ENCODE data around the gene CNPY3.
A peak's percentile ranks its signal among the peaks of the same experiment; 100 is the strongest.
"Not testable (repeated sequence)": the region's sequence is repeated elsewhere in the genome, so short reads cannot be mapped to it uniquely, and the experiment has no call there.

CNPY3 gene

GRCh38 chr6:42880240-42880817 lies 49.0 kb upstream of the CNPY3 start:
- TF ChIP-seq ZBTB17 (tag by site-specific recombination; IDR thresholded peaks at IDR 0.05) (peak; percentile 66; the same call in 1 of the 2 replicates), KLF16 (tag by site-specific recombination; IDR thresholded peaks at IDR 0.05) (0 out of 2 replicates have a peak, but pooled peaks have one; percentile 19), ZNF223 (tag by site-specific recombination; IDR thresholded peaks at IDR 0.05) (peak; percentile 43; the same call in 1 of the 2 replicates), ZFHX2 (tag by site-specific recombination; conservative IDR thresholded peaks at IDR 0.05) (peak; percentile 31; the same call in 1 of the 2 replicates)
- H3K4me1 ChIP-seq (ENCODE audit: control insufficient read depth, insufficient read depth, low read length); H3K9me3 ChIP-seq (ENCODE audit: control insufficient read depth, insufficient read depth, low read depth, low read length): not testable (repeated sequence)
- Histone ChIP-seq H3K4me3 (ENCODE audit: low read depth, low read length) (peak overlapping the region; percentile 95), H3K27ac (ENCODE audit: extremely low read depth, low read depth, low read length) (peak overlapping the region; percentile 99), H3K36me3 (ENCODE audit: control insufficient read depth in 2 of 2, insufficient read depth in 1 of 2, low read length in 2 of 2) (peaks cover 42 to 43% of the 10 kb centered on the region in 2 experiments)
- ChIA-PET CTCF (interaction anchor here (0.6 to 6.2 kb wide), 5 partner anchors 21 to 1105 kb away, joined by 3 to 79 read pairs (median 5); no protein-coding TSS in a partner anchor), POLR2A (interaction anchor here (0.5 to 5.8 kb wide), 26 partner anchors 11 to 1093 kb away, joined by 3 to 87 read pairs (median 4); partner anchors contain the start of genes BICRAL, BYSL, CNPY3 and CUL7)

- Histone ChIP-seq H3K4me3 (ENCODE audit: low read depth, low read length) (peak overlapping the region; percentile 95), H3K36me3 (ENCODE audit: control insufficient read depth in 2 of 2, insufficient read depth in 1 of 2, low read length in 2 of 2) (peaks cover 46 to 48% of the 10 kb centered on the region in 2 experiments)
These were observed 48.4 kb upstream of the CNPY3 start for GRCh38 chr6:42880871-42881270.

GRCh38 chr6:42885702-42886101 lies 43.6 kb upstream of the CNPY3 start:
- TF ChIP-seq REPIN1 (tag by site-specific recombination; IDR thresholded peaks at IDR 0.05; ENCODE audit: low read depth): no peak
- TF ChIP-seq ZNF585B (tag by site-specific recombination; IDR thresholded peaks at IDR 0.05): no peak
- H3K27ac ChIP-seq (ENCODE audit: extremely low read depth, low read depth, low read length): no peak overlapping the region
- no peak overlapping the region for H3K4me3 ChIP-seq (ENCODE audit: low read depth, low read length)
- H3K4me1 ChIP-seq (ENCODE audit: control insufficient read depth, insufficient read depth, low read length): no peaks in the 10 kb centered on the region
- no peaks in the 10 kb centered on the region for H3K9me3 ChIP-seq (ENCODE audit: control insufficient read depth, insufficient read depth, low read depth, low read length)
- CTCF ChIA-PET: interaction anchor here (0.5 to 1.7 kb wide), 3 partner anchors 16 to 301 kb away, joined by 3 to 4 read pairs (median 3); no protein-coding TSS in a partner anchor
- peaks cover 43 to 71% of the 10 kb centered on the region in 2 experiments for H3K36me3 ChIP-seq (ENCODE audit: control insufficient read depth in 2 of 2, insufficient read depth in 1 of 2, low read length in 2 of 2)
- POLR2A ChIA-PET: no interaction called here

More at GRCh38 chr6:42880871-42881270, 48.4 kb upstream of the CNPY3 start:
- POLR2A ChIA-PET: interaction anchor here (0.7 to 5.8 kb wide), 3 partner anchors 10 to 135 kb away, joined by 3 to 87 read pairs (median 17); partner anchors contain the start of genes BICRAL and TBCC
- not testable (repeated sequence) for H3K9me3 ChIP-seq (ENCODE audit: control insufficient read depth, insufficient read depth, low read depth, low read length); H3K4me1 ChIP-seq (ENCODE audit: control insufficient read depth, insufficient read depth, low read length)
- CTCF ChIA-PET: interaction anchor here (0.6 to 1.1 kb wide), 5 partner anchors 10 to 1105 kb away, joined by 3 to 4 read pairs (median 3); a partner anchor contains a TSS
- H3K27ac ChIP-seq (ENCODE audit: extremely low read depth, low read depth, low read length): peak overlapping the region; percentile 99

GRCh38 chr6:42888201-42888600 lies 41.1 kb upstream of the CNPY3 start:
- peak; percentile 86 for TF ChIP-seq ZBTB17 (tag by site-specific recombination; IDR thresholded peaks at IDR 0.05)
- ChIA-PET POLR2A (interaction anchor here (0.8 kb wide), 1 partner anchor 9 kb away, joined by 3 read pairs; the partner anchor contains the start of gene RPL7L1), CTCF (interaction anchor here (0.6 to 0.7 kb wide), 2 partner anchors 628 to 1567 kb away, joined by 3 read pairs; no protein-coding TSS in a partner anchor)
- H3K9me3 ChIP-seq (ENCODE audit: control insufficient read depth, insufficient read depth, low read depth, low read length); H3K27ac ChIP-seq (ENCODE audit: extremely low read depth, low read depth, low read length); H3K4me3 ChIP-seq (ENCODE audit: low read depth, low read length); H3K4me1 ChIP-seq (ENCODE audit: control insufficient read depth, insufficient read depth, low read length): not testable (repeated sequence)
- peaks cover 20 to 50% of the 10 kb centered on the region in 2 experiments for H3K36me3 ChIP-seq (ENCODE audit: control insufficient read depth in 2 of 2, insufficient read depth in 1 of 2, low read length in 2 of 2)

- H3K27ac ChIP-seq (ENCODE audit: extremely low read depth, low read depth, low read length): peak overlapping the region; percentile 94
- POLR2A ChIA-PET: interaction anchor here (0.9 to 5.5 kb wide), 8 partner anchors 10 to 480 kb away, joined by 3 to 87 read pairs (median 6); partner anchors contain the start of genes BICRAL, RPL7L1, TBCC and UBR2
- H3K4me1 ChIP-seq (ENCODE audit: control insufficient read depth, insufficient read depth, low read length): no peaks in the 10 kb centered on the region
- H3K4me3 ChIP-seq (ENCODE audit: low read depth, low read length): peak overlapping the region; percentile 66
- H3K36me3 ChIP-seq (ENCODE audit: control insufficient read depth in 2 of 2, insufficient read depth in 1 of 2, low read length in 2 of 2): peaks cover 10 to 34% of the 10 kb centered on the region in 2 experiments
- CTCF ChIA-PET: interaction anchor here (0.5 to 3.5 kb wide), 5 partner anchors 11 to 363 kb away, joined by 3 to 31 read pairs (median 3); partner anchors contain the start of gene RPL7L1
- TF ChIP-seq ZNF433 (tag by site-specific recombination; IDR thresholded peaks at IDR 0.05; ENCODE audit: low read depth) (0 out of 2 replicates have a peak, but pooled peaks have one; percentile 29), ZNF311 (tag by site-specific recombination; IDR thresholded peaks at IDR 0.05; ENCODE audit: borderline replicate concordance) (no peak), PRDM1 (tag by site-specific recombination; IDR thresholded peaks at IDR 0.05) (peak; percentile 32; the same call in 1 of the 2 replicates), SCRT2 (tag by site-specific recombination; IDR thresholded peaks at IDR 0.05) (peak; percentile 77)
- no peaks in the 10 kb centered on the region for H3K9me3 ChIP-seq (ENCODE audit: control insufficient read depth, insufficient read depth, low read depth, low read length)
These were observed 39.5 kb upstream of the CNPY3 start for GRCh38 chr6:42889815-42890214.
